ENCODE measurements around the gene ACTN1.

- no peak for TF ChIP-seq CTCF (IDR thresholded peaks at IDR 0.05)
- TF ChIP-seq POLR2A (IDR thresholded peaks at IDR 0.05) = no peak
Observed at GRCh38 chr14:68928770-68929550, 50.1 kb downstream of the ACTN1 start.
